RPMI8226 (cell line): ENCODE results near the gene SVBP.

Source experiments
- DNase-seq: peaks from one replicate; pipeline ENCODE4 v3.0.0-alpha.2; 2015

The SVBP gene

GRCh38 chr1:42797979-42798378 lies 19.2 kb downstream of the SVBP start:
- peak; percentile 19 for DNase-seq

GRCh38 chr1:42797414-42797813 lies 19.8 kb downstream of the SVBP start:
- DNase-seq, result no peak

GRCh38 chr1:42793824-42794223 lies 23.4 kb downstream of the SVBP start:
- no peak for DNase-seq

- DNase-seq, result no peak
These were observed 29.2 kb downstream of the SVBP start for GRCh38 chr1:42788021-42788420.

- DNase-seq, result no peak
These were observed 31.1 kb downstream of the SVBP start for GRCh38 chr1:42786097-42786496.

GRCh38 chr1:42784946-42785693 lies 32.1 kb downstream of the SVBP start, which contains the start of gene TMEM269:
Gene TMEM269, plus strand, starts transcription at chr1:42784991. Its CDS starts 4,903 bp downstream, at chr1:42789894.
- DNase-seq, result no peak

GRCh38 chr1:42784547-42784945 lies 32.7 kb downstream of the SVBP start:
- DNase-seq, result no peak

- no peak for DNase-seq
These were observed 34.1 kb downstream of the SVBP start for GRCh38 chr1:42783092-42783491.

- no peak for DNase-seq
These were observed 37.0 kb downstream of the SVBP start for GRCh38 chr1:42780176-42780575.

- DNase-seq, result no peak
These were observed 37.5 kb downstream of the SVBP start for GRCh38 chr1:42779725-42780124.

- peak; percentile 35 for DNase-seq
These were observed 39.3 kb downstream of the SVBP start for GRCh38 chr1:42777852-42778251.

- DNase-seq, result no peak
These were observed 40.7 kb downstream of the SVBP start for GRCh38 chr1:42776502-42776901.

- DNase-seq, result no peak
These were observed 42.2 kb downstream of the SVBP start for GRCh38 chr1:42774928-42775526.

- DNase-seq, result no peak
These were observed 43.8 kb downstream of the SVBP start for GRCh38 chr1:42773420-42773819.

- no peak for DNase-seq
These were observed 47.4 kb downstream of the SVBP start for GRCh38 chr1:42769811-42770210.

GRCh38 chr1:42768172-42768571 lies 49.0 kb downstream of the SVBP start:
- no peak for DNase-seq

GRCh38 chr1:42767510-42768000 lies 49.6 kb downstream of the SVBP start:
- peak; percentile 59 for DNase-seq

- peak; percentile 100 for DNase-seq
These were observed 50.3 kb downstream of the SVBP start, which contains the start of the genes C1orf50 and P3H1 for GRCh38 chr1:42766741-42767509. Gene C1orf50, plus strand, starts transcription at chr1:42767249. Its CDS starts 63 bp downstream, at chr1:42767312. Gene P3H1, minus strand, starts transcription at chr1:42767028. Its CDS starts 57 bp downstream, at chr1:42766971.

- DNase-seq, result peak; percentile 59
These were observed 51.1 kb downstream of the SVBP start for GRCh38 chr1:42765832-42766740.

- DNase-seq, result no peak
These were observed 51.9 kb downstream of the SVBP start for GRCh38 chr1:42765269-42765668.

GRCh38 chr1:42762269-42762668 lies 54.9 kb downstream of the SVBP start:
- no peak for DNase-seq

GRCh38 chr1:42761567-42761966 lies 55.6 kb downstream of the SVBP start:
- no peak for DNase-seq
